HepG2 (cell line): ENCODE data around the gene CBFA2T2. TPM values are rescaled to one million over a fixed set of nuclear protein-coding genes. Genes with fewer than 3 reads are reported as not detected.

Experiments
- JARID2 ChIP-seq: sonication (generic); formaldehyde crosslinking; IDR thresholded peaks from 2 replicates; pipeline ENCODE4 v1.8.1; 2023; ENCODE audit warnings: missing genetic modification reagents, inconsistent platforms; ENCODE audit not compliant: insufficient replicate concordance
- MTERF4 ChIP-seq: sonication (generic); formaldehyde crosslinking; IDR thresholded peaks from 2 replicates; pipeline ENCODE4 v1.8.0; 2023; ENCODE audit warnings: mild to moderate bottlenecking, missing genetic modification reagents
- NCOR1 ChIP-seq: fragments of 200-600 bp; sonication (generic); IDR thresholded peaks from 2 replicates; pipeline ENCODE4 v1.7.0; 2017; ENCODE audit warnings: antibody characterized with exemption, low read length, borderline replicate concordance
- NFIB ChIP-seq: sonication (generic); formaldehyde crosslinking; IDR thresholded peaks from 2 replicates; pipeline ENCODE4 v1.9.0; 2021; ENCODE audit warnings: missing genetic modification reagents, mild to moderate bottlenecking, borderline replicate concordance
- SIX4 ChIP-seq: sonication (generic); formaldehyde crosslinking; IDR thresholded peaks from 2 replicates; pipeline ENCODE4 v1.4.0; 2020; ENCODE audit warnings: missing genetic modification reagents
- TEF ChIP-seq: sonication (generic); formaldehyde crosslinking; IDR thresholded peaks from 2 replicates; pipeline ENCODE4 v1.5.0; 2020; ENCODE audit warnings: missing genetic modification reagents
- ZFAT ChIP-seq: sonication (generic); formaldehyde crosslinking; conservative IDR thresholded peaks from 2 replicates; pipeline ENCODE4 v1.8.1; 2023; ENCODE audit warnings: missing genetic modification reagents, inconsistent platforms
- ZNF12 ChIP-seq: sonication (generic); formaldehyde crosslinking; IDR thresholded peaks from 2 replicates; pipeline ENCODE4 v1.5.0; 2020; ENCODE audit warnings: missing genetic modification reagents
- ZNF205 ChIP-seq: IDR thresholded peaks from 2 replicates; pipeline ENCODE4 v1.6.1; 2018; ENCODE audit warnings: missing biosample characterization, missing genetic modification reagents
- ZNF234 ChIP-seq: sonication (generic); formaldehyde crosslinking; conservative IDR thresholded peaks from 2 replicates; pipeline ENCODE4 v1.5.1; 2020; ENCODE audit warnings: mild to moderate bottlenecking, missing genetic modification reagents
- ZNF251 ChIP-seq: sonication (generic); formaldehyde crosslinking; IDR thresholded peaks from 2 replicates; pipeline ENCODE4 v1.9.0; 2021; ENCODE audit warnings: mild to moderate bottlenecking, missing genetic modification reagents
- ZNF33B ChIP-seq: sonication (generic); formaldehyde crosslinking; IDR thresholded peaks from 2 replicates; pipeline ENCODE4 v1.5.1; 2020; ENCODE audit warnings: mild to moderate bottlenecking, missing genetic modification reagents
- ZNF503 ChIP-seq: sonication (generic); formaldehyde crosslinking; IDR thresholded peaks from 2 replicates; pipeline ENCODE4 v1.4.0; 2020; ENCODE audit warnings: missing genetic modification reagents
- ZNF510 ChIP-seq: sonication (generic); formaldehyde crosslinking; IDR thresholded peaks from 2 replicates; pipeline ENCODE4 v1.4.0; 2020; ENCODE audit warnings: low read depth, mild to moderate bottlenecking, missing genetic modification reagents
- ZNF615 ChIP-seq: sonication (generic); formaldehyde crosslinking; IDR thresholded peaks from 2 replicates; pipeline ENCODE4 v1.5.0; 2020; ENCODE audit warnings: mild to moderate bottlenecking, missing genetic modification reagents, borderline replicate concordance
- polyA plus RNA-seq, 8 experiments: library from polyadenylated mRNA; depleted of rRNA in 3 of 8; stranded (reverse) in 7 of 8; unstranded in 1 of 8; fragments of >200 nt; fragmentation: Illumina TruSeq in 4 of 8; extraction: Trizol in 4 of 8; gene quantifications; 2 replicates each; pipeline versions ENCODE4 v1.2.1 to v1.2.3, GENCODE V29; 2011 to 2016; ENCODE audit warnings: low read depth in 4 of 8, missing spikeins in 1 of 8, mixed read lengths in 1 of 8; ENCODE audit not compliant: insufficient read depth in 1 of 8
- total RNA-seq, 5 experiments: library from RNA; depleted of rRNA; stranded (reverse); fragments of >200 nt; fragmentation: Illumina TruSeq; extraction: Trizol; gene quantifications; 2 replicates each; pipeline ENCODE4 v1.2.3, GENCODE V29; 2016; ENCODE audit warnings: low read depth in 1 of 5
- TF ChIP-seq, protein P1 (sequence below): fragments of 450-650 bp; IDR thresholded peaks from 2 replicates; pipeline ENCODE4 v1.6.1; 2017
- TF ChIP-seq, protein P2 (sequence below): sonication (generic); formaldehyde crosslinking; IDR thresholded peaks from 2 replicates; pipeline ENCODE4 v1.4.0; 2020; ENCODE audit warnings: mild to moderate bottlenecking, missing genetic modification reagents

The CBFA2T2 gene
- total and polyA plus RNA-seq, 2 of the 13 experiments (the other 11 are each of a cell fraction or from before 2014, with no cell fraction given): 6.3 to 21.2 TPM

- TF ChIP-seq ZNF503 (CRISPR knock-in tag) (no peak), ZNF615 (CRISPR knock-in tag) (no peak), ZNF33B (CRISPR knock-in tag) (no peak), ZFAT (CRISPR knock-in tag) (no peak), TEF (no peak), ZNF12 (CRISPR knock-in tag) (no peak; the same call in 1 of the 2 replicates), ZNF205 (CRISPR knock-in tag) (no peak; the same call in 1 of the 2 replicates), SIX4 (CRISPR knock-in tag) (no peak; the same call in 1 of the 2 replicates), MTERF4 (CRISPR knock-in tag) (no peak), ZNF234 (CRISPR knock-in tag) (no peak), NFIB (no peak), JARID2 (no peak), ZNF510 (no peak), NCOR1 (no peak; the same call in 1 of the 2 replicates), ZNF251 (CRISPR knock-in tag) (no peak)
- TF ChIP-seq, protein P1, sequence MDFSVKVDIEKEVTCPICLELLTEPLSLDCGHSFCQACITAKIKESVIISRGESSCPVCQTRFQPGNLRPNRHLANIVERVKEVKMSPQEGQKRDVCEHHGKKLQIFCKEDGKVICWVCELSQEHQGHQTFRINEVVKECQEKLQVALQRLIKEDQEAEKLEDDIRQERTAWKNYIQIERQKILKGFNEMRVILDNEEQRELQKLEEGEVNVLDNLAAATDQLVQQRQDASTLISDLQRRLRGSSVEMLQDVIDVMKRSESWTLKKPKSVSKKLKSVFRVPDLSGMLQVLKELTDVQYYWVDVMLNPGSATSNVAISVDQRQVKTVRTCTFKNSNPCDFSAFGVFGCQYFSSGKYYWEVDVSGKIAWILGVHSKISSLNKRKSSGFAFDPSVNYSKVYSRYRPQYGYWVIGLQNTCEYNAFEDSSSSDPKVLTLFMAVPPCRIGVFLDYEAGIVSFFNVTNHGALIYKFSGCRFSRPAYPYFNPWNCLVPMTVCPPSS: no peak
- TF ChIP-seq, protein P2, sequence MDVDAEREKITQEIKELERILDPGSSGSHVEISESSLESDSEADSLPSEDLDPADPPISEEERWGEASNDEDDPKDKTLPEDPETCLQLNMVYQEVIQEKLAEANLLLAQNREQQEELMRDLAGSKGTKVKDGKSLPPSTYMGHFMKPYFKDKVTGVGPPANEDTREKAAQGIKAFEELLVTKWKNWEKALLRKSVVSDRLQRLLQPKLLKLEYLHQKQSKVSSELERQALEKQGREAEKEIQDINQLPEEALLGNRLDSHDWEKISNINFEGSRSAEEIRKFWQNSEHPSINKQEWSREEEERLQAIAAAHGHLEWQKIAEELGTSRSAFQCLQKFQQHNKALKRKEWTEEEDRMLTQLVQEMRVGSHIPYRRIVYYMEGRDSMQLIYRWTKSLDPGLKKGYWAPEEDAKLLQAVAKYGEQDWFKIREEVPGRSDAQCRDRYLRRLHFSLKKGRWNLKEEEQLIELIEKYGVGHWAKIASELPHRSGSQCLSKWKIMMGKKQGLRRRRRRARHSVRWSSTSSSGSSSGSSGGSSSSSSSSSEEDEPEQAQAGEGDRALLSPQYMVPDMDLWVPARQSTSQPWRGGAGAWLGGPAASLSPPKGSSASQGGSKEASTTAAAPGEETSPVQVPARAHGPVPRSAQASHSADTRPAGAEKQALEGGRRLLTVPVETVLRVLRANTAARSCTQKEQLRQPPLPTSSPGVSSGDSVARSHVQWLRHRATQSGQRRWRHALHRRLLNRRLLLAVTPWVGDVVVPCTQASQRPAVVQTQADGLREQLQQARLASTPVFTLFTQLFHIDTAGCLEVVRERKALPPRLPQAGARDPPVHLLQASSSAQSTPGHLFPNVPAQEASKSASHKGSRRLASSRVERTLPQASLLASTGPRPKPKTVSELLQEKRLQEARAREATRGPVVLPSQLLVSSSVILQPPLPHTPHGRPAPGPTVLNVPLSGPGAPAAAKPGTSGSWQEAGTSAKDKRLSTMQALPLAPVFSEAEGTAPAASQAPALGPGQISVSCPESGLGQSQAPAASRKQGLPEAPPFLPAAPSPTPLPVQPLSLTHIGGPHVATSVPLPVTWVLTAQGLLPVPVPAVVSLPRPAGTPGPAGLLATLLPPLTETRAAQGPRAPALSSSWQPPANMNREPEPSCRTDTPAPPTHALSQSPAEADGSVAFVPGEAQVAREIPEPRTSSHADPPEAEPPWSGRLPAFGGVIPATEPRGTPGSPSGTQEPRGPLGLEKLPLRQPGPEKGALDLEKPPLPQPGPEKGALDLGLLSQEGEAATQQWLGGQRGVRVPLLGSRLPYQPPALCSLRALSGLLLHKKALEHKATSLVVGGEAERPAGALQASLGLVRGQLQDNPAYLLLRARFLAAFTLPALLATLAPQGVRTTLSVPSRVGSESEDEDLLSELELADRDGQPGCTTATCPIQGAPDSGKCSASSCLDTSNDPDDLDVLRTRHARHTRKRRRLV (CRISPR knock-in tag): no peak
Observed at GRCh38 chr20:33561692-33562601, 72.1 kb downstream of the CBFA2T2 start (continued).
